ENCODE measurements around the gene ITPRIPL1. TPM values are rescaled to one million over a fixed set of nuclear protein-coding genes. Genes with fewer than 3 reads are reported as not detected.
A peak's percentile ranks its signal among the peaks of the same experiment; 100 is the strongest.

The ITPRIPL1 gene
- total RNA-seq, 2 donors from 2014 or later: 1.8 to 8.9 TPM

DNA sequence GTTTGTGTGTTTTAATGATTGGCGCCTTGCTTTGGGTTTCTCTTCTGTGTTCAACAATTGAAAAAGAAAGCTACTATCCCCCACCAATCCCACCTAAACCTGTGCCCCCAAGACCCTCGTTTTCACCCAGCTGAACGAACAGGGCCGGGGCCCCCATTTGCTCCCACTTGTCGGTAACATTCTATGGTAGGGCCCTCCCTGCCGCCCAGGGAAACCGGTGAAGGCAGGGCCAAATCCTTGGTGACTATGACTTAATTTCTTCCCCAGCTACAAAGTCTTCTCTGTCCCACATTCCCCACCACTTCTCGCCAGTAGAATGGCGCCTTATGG, 19.2 kb upstream of the ITPRIPL1 start:
- DNase-seq (ENCODE audit: low spot score): no peak
- Histone ChIP-seq H3K9me3 (no peaks in the 10 kb centered on the region), H3K4me1 (replicated peaks) (peaks cover 8% of the 10 kb centered on the region), H3K27ac (peak overlapping the region; percentile 72 to 77), H3K36me3 (peaks cover 7 to 16% of the 10 kb centered on the region in 2 donors), H3K27me3 (replicated peaks; ENCODE audit: insufficient read depth) (no peaks in the 10 kb centered on the region), H3K4me3 (peak overlapping the region; percentile 67 to 72)
- no peak for TF ChIP-seq POLR2AphosphoS5 (IDR thresholded peaks at IDR 0.05)
- no peak for TF ChIP-seq CTCF (IDR thresholded peaks at IDR 0.05)
- TF ChIP-seq POLR2A (IDR thresholded peaks at IDR 0.05): no peak
- WGBS: 18% methylated on average over 9 of the region's 9 CpGs
- intact Hi-C loops (cut with DNase I): loop anchor here (2.0 to 10.0 kb wide), 2 partner anchors 39 to 199 kb away; partner anchors contain the start of genes CIAO1 and NEURL3

GRCh38 chr2:96306370-96306769, 18.7 kb upstream of the ITPRIPL1 start:
- no peak for DNase-seq (ENCODE audit: low spot score)
- H3K36me3 ChIP-seq: peaks cover 2 to 13% of the 10 kb centered on the region in 2 donors
- no peak overlapping the region for H3K4me3 ChIP-seq
- H3K4me1 ChIP-seq (replicated peaks): peaks cover 8% of the 10 kb centered on the region
- TF ChIP-seq POLR2AphosphoS5 (IDR thresholded peaks at IDR 0.05): no peak
- no peak for TF ChIP-seq POLR2A (IDR thresholded peaks at IDR 0.05)
- no peak for TF ChIP-seq CTCF (IDR thresholded peaks at IDR 0.05)
- no peaks in the 10 kb centered on the region for H3K27me3 ChIP-seq (replicated peaks; ENCODE audit: insufficient read depth)
- no peaks in the 10 kb centered on the region for H3K9me3 ChIP-seq
- 71% methylated on average over 3 of the region's 3 CpGs for WGBS
- peak overlapping the region in 1 of 2 donors; percentile 77 for H3K27ac ChIP-seq
- intact Hi-C loops (cut with DNase I): loop anchor here (10.0 kb wide), 1 partner anchor 198 kb away; the partner anchor contains the start of gene NEURL3

DNA sequence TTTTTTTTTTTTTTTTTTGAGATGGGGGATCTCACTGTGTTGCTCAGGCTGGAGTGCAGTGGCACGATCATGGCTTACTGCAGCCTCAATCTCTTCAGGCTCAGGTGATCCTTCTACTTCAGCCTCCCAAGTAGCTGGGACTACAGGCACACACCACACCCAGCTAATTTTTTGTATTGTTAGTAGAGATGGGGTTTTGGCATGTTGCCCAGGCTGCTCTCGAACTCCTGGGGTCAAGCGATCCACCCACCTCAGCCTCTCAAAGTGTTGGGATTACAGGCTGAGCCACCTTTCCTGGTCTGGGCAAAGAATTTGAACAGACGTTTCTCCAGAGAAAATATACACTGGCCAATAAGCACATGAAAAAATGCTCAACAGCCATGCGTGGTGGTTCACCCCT, 16.9 kb upstream of the ITPRIPL1 start:
- Histone ChIP-seq H3K36me3 (no peaks in the 10 kb centered on the region), H3K27ac (no peak overlapping the region), H3K4me1 (replicated peaks) (peaks cover 8% of the 10 kb centered on the region), H3K27me3 (replicated peaks; ENCODE audit: insufficient read depth) (no peaks in the 10 kb centered on the region), H3K4me3 (no peak overlapping the region), H3K9me3 (no peaks in the 10 kb centered on the region)
- 78% methylated on average over 5 of the region's 5 CpGs for WGBS
- DNase-seq (ENCODE audit: low spot score): no peak
- no peak for TF ChIP-seq POLR2A (IDR thresholded peaks at IDR 0.05)
- TF ChIP-seq CTCF (IDR thresholded peaks at IDR 0.05): no peak
- no peak for TF ChIP-seq POLR2AphosphoS5 (IDR thresholded peaks at IDR 0.05)
- intact Hi-C loops (cut with DNase I): loop anchor here (10.0 kb wide), 1 partner anchor 197 kb away; the partner anchor contains the start of gene NEURL3

GRCh38 chr2:96315005-96315399, 10.1 kb upstream of the ITPRIPL1 start:
- H3K27me3 ChIP-seq (replicated peaks; ENCODE audit: insufficient read depth): no peaks in the 10 kb centered on the region
- no peak overlapping the region for H3K27ac ChIP-seq
- no peaks in the 10 kb centered on the region for H3K36me3 ChIP-seq
- no peak overlapping the region for H3K4me3 ChIP-seq
- 74% methylated on average over 3 of the region's 3 CpGs for WGBS
- TF ChIP-seq CTCF (IDR thresholded peaks at IDR 0.05) (no peak), POLR2A (IDR thresholded peaks at IDR 0.05) (no peak), POLR2AphosphoS5 (IDR thresholded peaks at IDR 0.05) (no peak)
- no peaks in the 10 kb centered on the region for H3K9me3 ChIP-seq
- DNase-seq (ENCODE audit: low spot score): no peak
- H3K4me1 ChIP-seq (replicated peaks): no peaks in the 10 kb centered on the region
- intact Hi-C loops (cut with DNase I): no loop called here

DNA sequence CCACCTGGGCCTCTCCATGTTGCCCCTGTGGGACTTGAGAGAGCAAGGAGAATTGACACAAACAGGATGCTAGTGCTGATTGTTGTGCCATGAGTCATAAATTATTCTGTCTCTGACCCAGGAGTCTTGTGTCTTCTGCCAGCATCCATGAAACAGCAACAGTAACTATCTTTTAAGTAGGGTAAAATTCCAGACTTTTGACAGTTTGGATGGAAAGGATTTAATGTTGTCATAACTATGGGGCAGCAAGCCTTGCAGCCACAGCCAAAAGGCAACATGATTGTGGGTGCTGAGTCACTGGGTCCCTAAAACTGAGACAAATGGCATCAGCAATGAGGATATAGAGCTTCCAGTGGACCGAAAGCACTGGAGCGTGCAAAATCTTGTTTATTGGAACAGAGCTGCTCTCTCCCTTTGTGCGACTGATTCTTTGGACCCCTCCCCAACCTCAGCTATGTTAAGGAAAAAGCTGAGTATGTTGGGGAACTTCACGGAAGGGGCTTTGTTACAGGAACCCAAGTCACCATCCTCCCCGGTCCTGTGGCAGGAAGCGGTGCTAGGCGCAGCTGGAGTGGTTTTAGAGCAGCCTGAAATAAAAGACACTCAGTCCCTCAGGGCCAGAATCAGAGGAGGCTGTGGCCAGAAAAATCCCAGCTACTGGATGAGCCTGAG, 9.6 kb upstream of the ITPRIPL1 start:
- DNase-seq (ENCODE audit: low spot score): no peak
- H3K4me1 ChIP-seq (replicated peaks): no peaks in the 10 kb centered on the region
- H3K36me3 ChIP-seq: no peaks in the 10 kb centered on the region
- no peak overlapping the region for H3K27ac ChIP-seq
- no peaks in the 10 kb centered on the region for H3K27me3 ChIP-seq (replicated peaks; ENCODE audit: insufficient read depth)
- H3K4me3 ChIP-seq: no peak overlapping the region
- no peaks in the 10 kb centered on the region for H3K9me3 ChIP-seq
- TF ChIP-seq CTCF (IDR thresholded peaks at IDR 0.05) (no peak), POLR2A (IDR thresholded peaks at IDR 0.05) (no peak), POLR2AphosphoS5 (IDR thresholded peaks at IDR 0.05) (no peak)
- intact Hi-C loops (cut with DNase I): no loop called here
- 53% methylated on average over 7 of the region's 7 CpGs for WGBS
